HG03095 (cell line): ENCODE data around the gene MSLN.
A peak's percentile ranks its signal among the peaks of the same experiment; 100 is the strongest.
"Not testable (repeated sequence)": the region's sequence is repeated elsewhere in the genome, so short reads cannot be mapped to it uniquely, and the experiment has no call there.

Source experiments
- ATAC-seq: cut with Tn5 transposase; IDR thresholded peaks from one replicate; pipeline ENCODE4 v1.9.1; 2021; ENCODE audit warnings: moderate library complexity; ENCODE audit not compliant: unreplicated experiment

Gene MSLN

DNA sequence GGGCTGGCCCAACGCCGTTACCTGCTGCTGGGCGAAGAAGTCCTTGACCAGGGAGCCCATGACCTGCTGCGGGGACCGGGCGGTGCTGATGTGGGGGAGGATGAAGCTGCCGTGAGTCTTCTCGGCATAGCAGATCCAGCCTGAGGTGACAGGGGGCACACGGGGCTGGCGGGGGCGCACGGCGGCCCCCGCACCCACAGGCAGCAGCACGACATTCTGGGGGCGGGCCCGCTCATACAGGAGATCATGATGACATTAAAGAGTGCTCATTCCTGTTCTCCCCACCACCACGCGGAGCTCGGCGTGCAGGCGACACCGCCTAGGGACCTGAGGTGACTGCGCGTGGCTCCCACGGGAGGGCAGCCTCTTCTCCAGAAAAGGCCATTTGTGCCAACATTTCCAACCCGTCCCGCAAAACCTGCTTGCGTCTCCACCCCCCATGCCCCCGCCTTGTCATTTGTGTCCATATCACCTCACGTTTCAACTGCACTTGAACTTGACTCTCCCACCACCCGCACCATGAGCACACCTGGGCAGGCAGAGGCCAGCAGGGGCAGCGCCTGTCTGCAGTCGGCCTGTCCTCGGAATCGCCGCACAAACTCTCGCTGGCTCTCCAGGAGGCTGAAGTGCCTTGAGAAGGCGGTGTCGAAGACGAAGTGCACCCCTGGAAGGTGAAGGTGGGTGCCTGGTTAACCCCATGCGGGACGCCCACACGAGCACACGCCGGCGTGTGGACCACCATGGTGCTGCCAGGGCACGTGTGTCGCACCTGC lies 26.1 kb upstream of the MSLN start:
- no peak for ATAC-seq

- no peak for ATAC-seq
Observed at GRCh38 chr16:734981-735881, 25.3 kb upstream of the MSLN start.

GRCh38 chr16:735982-736453 lies 24.5 kb upstream of the MSLN start:
- no peak for ATAC-seq

DNA sequence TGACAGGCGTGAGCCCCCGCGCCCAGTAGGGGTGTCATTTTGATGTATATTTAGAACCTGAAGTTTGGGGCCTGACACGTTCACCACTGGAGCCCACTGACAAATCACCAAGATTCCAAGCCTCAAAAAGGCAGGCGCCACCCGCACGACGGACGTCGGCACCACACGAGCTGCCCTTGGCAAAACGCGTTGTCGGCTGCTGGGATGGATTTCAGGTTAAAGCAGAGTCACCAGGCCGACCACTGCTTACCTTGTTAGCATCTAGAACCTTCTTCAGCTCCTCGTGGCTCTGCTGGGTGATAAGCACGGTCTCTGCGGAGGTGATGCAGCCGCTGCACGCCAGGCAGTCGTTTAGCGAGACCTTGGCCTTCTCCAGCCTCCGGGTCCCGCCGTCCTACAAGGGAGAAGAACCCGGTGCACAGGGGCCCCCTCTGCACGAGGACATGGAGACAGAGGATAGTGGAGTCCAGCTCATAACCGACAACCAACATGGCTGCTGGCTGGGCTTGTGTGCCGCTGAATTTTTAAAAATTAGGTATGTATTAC lies 23.5 kb upstream of the MSLN start:
- ATAC-seq = no peak

- no peak for ATAC-seq
Observed at GRCh38 chr16:739560-740458, 20.7 kb upstream of the MSLN start.

- ATAC-seq = no peak
Observed at GRCh38 chr16:740459-740763, 20.1 kb upstream of the MSLN start.

DNA sequence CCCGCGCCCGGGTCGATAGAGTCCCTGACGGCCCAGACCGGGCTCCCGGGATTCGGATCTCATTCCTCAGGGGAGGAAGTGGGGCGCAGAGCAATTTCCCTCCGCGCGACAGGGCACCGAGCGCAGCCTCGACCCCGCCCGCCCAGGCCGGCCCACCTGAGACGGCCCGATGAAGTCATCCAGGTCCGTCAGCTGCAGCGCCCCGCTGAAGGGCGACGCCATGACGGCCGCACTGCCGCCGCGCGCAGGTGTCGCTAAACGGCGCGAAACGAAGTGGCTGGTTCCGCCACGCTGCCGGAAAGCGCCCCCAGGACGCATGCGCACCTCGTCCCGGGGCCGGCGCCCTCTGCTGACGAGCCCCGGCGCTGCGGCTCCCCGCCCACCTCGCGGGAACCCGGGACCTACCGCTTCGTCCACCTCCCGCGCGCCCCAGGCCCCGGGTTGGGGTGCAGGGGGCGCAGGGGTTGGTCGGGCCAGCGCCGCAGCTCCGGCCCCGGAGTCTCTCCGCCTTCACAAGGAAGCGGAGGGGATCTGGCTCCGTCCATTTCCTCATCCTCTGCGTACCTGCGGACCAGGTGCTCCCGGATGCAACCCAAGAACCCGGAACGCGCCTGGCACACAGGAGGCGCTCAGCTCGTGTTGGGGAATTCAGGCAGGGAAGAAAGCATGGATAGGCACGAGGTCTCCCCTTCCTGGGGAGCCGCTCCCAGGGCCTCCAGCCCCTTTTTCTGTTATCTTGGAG lies 19.6 kb upstream of the MSLN start, which contains the start of gene CIAO3:
CIAO3 (minus strand) TSS at position 234 of the 742 bp plus-strand sequence; CDS start at position 222, 12 bp downstream.
- ATAC-seq = peak; percentile 49

DNA sequence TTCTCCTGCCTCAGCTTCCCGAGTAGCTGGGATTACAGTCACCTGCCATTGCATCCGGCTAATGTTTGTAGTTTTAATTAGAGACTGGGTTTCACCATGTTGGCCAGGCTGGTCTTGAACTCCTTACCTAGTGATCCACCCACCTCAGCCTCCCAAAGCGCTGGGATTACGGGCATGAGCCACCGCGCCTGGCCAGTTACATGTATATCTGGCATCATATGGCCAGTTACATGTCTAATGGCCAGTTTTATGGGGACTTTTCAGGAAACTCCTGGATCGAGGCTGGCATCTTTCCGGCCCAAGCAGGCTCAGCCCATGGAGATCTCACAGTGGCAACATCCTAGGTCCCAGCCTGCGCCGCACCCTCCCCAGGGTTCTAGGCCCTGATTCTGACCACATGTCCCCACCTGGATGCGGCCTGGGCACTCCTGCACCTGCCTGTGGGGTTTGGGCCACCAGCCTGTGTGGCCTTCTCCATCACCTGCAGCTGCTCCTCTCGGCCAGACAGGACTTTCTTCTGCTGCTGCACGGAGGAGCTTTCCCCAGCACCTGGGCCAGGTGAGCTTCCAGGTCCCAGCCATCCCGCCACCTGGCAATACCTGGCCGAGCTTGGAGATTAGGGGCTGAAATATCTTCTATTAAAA lies 18.4 kb upstream of the MSLN start:
- ATAC-seq = no peak

DNA sequence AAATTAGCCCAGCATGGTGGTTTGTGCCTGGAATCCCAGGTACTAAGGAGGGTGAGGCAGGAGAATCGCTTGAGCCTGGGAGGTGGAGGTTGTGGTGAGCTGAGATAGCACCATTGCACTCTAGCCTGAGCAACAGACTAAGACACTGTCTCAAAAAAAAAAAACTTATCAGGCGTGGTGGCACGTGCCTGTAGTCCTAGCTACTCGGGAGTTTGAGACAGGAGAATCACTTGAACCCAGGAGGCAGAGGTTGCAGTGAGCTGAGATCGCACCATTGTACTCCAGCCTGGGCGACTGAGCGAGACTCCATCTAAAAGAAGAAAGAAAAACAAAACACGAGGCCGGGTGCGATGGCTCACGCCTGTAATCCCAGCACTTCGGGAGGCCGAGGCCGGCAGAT lies 17.6 kb upstream of the MSLN start:
- ATAC-seq = not testable (repeated sequence)

DNA sequence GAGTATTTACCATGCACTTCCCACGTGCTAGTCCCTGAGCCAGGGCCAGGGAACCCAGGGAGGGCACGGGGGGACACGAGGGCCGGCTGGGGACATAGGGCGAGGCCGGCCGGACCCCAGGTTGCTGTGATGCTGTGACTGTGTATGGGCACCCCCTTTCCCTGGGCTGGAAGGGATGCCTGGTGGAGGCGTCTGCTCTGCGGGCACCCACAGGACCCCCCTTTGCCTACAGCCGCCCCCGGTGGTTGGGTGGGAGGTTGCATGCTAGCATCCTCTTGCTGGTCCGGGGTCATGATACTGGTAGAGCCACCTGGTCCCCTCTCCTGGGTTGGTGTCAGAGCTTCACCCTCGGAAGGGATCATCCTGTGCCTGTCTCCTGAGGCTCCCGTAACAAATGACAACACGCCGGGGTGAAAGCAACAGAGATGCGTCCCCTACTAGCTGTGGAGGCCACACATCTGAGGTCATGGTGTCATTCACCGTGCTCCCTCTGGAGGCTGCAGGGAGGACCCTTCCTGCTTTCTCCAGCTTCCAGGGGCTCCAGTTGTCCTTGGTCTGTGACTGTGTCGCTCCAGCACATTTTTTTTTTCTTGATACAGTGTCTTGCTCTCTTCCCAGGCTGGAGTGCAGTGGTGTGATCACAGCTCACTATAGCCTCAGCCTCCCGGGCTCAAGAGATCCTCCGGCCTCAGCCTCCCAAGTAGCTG lies 16.6 kb upstream of the MSLN start:
- no peak for ATAC-seq

GRCh38 chr16:745739-746138 lies 14.8 kb upstream of the MSLN start:
- no peak for ATAC-seq

DNA sequence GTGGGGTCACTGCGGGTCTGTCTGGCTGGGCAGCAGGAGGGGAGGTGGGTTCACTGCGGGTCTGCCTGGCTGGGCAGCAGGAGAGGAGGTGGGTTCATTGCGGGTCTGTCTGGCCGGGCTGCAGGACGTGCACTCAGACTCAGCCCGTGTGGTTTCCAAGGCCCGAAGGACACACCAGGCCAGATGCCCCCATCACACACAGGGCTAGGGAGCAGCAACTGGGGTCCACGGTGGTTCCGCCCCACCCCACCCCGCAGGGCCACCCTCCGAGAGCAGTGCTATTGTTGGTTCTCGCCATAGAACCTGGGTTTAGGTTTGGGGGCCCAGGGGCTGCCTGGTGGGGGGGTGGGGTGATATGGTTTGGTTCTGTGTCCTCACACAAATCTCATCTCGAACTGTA lies 13.9 kb upstream of the MSLN start:
- no peak for ATAC-seq

- no peak for ATAC-seq
Observed at GRCh38 chr16:747978-748746, 12.4 kb upstream of the MSLN start.

GRCh38 chr16:749010-749409 lies 11.5 kb upstream of the MSLN start:
- no peak for ATAC-seq

- ATAC-seq = no peak
Observed at GRCh38 chr16:750485-750884, 10.0 kb upstream of the MSLN start.

GRCh38 chr16:751152-752006 lies 9.2 kb upstream of the MSLN start:
- no peak for ATAC-seq

- no peak for ATAC-seq
Observed at GRCh38 chr16:752007-752312, 8.6 kb upstream of the MSLN start.
